SHP77 treated with DMSO at 0.1 percent for 48 hours (cell line): Measurements from ENCODE around the gene ADCY1.

ENCODE experiments used
- DNase-seq: peaks from one replicate; lab custom pipeline; 2025; lab: John Stamatoyannopoulos, UW

Gene ADCY1

GRCh38 chr7:45695249-45695995 lies 121.3 kb downstream of the ADCY1 start:
- DNase-seq: no peak

- DNase-seq: no peak
Measured at GRCh38 chr7:45696476-45696875, 122.3 kb downstream of the ADCY1 start.

GRCh38 chr7:45697576-45698136 lies 123.5 kb downstream of the ADCY1 start:
- DNase-seq: no peak

GRCh38 chr7:45698303-45699014 lies 124.3 kb downstream of the ADCY1 start:
- DNase-seq: no peak

GRCh38 chr7:45699015-45699309 lies 124.8 kb downstream of the ADCY1 start:
- DNase-seq: no peak

- no peak for DNase-seq
Measured at GRCh38 chr7:45699726-45700390, 125.7 kb downstream of the ADCY1 start.

GRCh38 chr7:45700556-45700955 lies 126.4 kb downstream of the ADCY1 start:
- DNase-seq: no peak

GRCh38 chr7:45701701-45702510 lies 127.7 kb downstream of the ADCY1 start:
- DNase-seq: no peak

- DNase-seq: no peak
Measured at GRCh38 chr7:45702751-45703150, 128.6 kb downstream of the ADCY1 start.

GRCh38 chr7:45703373-45703821 lies 129.2 kb downstream of the ADCY1 start:
- no peak for DNase-seq

- DNase-seq: no peak
Measured at GRCh38 chr7:45703911-45704682, 129.9 kb downstream of the ADCY1 start.

GRCh38 chr7:45704683-45705016 lies 130.5 kb downstream of the ADCY1 start:
- DNase-seq: no peak

- no peak for DNase-seq
Measured at GRCh38 chr7:45708046-45708950, 134.1 kb downstream of the ADCY1 start.

GRCh38 chr7:45709168-45710042 lies 135.2 kb downstream of the ADCY1 start:
- no peak for DNase-seq

- DNase-seq: no peak
Measured at GRCh38 chr7:45710271-45711160, 136.3 kb downstream of the ADCY1 start.

- no peak for DNase-seq
Measured at GRCh38 chr7:45711161-45711490, 137.0 kb downstream of the ADCY1 start.

GRCh38 chr7:45712057-45712689 lies 138.0 kb downstream of the ADCY1 start:
- no peak for DNase-seq
